ENCODE data around the gene PPP1R14C.

DNA sequence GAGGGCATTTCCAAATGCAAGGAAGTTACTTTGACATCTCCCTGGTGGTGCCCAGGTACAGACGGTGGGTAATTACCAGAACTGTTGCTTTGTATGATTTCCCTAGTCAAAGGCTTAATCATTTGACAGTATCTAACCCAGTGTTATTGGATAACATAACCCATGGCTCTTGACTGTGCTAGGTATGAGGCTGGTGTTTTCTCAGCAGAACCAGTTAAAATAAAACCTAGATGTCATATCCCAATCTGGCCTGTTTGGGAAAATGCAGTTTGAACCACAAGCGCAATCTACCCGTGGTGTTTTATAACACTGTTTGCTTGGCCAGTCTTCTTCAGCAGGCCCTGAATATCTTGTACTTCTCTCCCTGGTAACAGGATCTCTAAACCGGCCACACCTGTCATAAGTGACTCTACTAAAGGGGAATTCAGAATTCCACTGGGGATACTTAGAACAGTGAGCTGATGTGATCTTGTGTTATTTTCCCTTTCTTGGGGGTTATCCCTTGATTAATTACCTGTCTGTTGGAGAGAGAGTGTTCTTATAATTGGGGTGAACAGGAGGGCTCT is 32.8 kb downstream of the PPP1R14C start:
- TF ChIP-seq GABPA (IDR thresholded peaks at IDR 0.05; ENCODE audit: low read depth), result no peak
- TF ChIP-seq BRCA1 (IDR thresholded peaks at IDR 0.05; ENCODE audit: low read depth, low read length), result no peak
- TF ChIP-seq POLR2A (IDR thresholded peaks at IDR 0.05; ENCODE audit: low read depth, low read length), result no peak
- TF ChIP-seq ZNF274 (IDR thresholded peaks at IDR 0.05; ENCODE audit: insufficient read depth, insufficient read length), result no peak
- TF ChIP-seq, protein P1, sequence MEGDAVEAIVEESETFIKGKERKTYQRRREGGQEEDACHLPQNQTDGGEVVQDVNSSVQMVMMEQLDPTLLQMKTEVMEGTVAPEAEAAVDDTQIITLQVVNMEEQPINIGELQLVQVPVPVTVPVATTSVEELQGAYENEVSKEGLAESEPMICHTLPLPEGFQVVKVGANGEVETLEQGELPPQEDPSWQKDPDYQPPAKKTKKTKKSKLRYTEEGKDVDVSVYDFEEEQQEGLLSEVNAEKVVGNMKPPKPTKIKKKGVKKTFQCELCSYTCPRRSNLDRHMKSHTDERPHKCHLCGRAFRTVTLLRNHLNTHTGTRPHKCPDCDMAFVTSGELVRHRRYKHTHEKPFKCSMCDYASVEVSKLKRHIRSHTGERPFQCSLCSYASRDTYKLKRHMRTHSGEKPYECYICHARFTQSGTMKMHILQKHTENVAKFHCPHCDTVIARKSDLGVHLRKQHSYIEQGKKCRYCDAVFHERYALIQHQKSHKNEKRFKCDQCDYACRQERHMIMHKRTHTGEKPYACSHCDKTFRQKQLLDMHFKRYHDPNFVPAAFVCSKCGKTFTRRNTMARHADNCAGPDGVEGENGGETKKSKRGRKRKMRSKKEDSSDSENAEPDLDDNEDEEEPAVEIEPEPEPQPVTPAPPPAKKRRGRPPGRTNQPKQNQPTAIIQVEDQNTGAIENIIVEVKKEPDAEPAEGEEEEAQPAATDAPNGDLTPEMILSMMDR (IDR thresholded peaks at IDR 0.05 in 2 of 3, conservative IDR thresholded peaks at IDR 0.05 in 1 of 3; ENCODE audit: control insufficient read depth in 2 of 3, extremely low read depth in 1 of 3, insufficient read depth in 1 of 3, low read depth in 3 of 3, low read length in 3 of 3), result no peak
- TF ChIP-seq SPI1 (IDR thresholded peaks at IDR 0.05; ENCODE audit: borderline replicate concordance, insufficient read depth, low read depth, low read length), result no peak

Data from GM12878 (cell line).